Heart left ventricle (tissue), 16 donors: ENCODE data around the gene COX10. TPM values are rescaled to one million over a fixed set of nuclear protein-coding genes. Genes with fewer than 3 reads are reported as not detected.

Experiments
- ATAC-seq, 4 donors: fragments of 200-7000 bp; cut with Tn5 transposase; one replicate each; pipeline ENCODE4 v1.9.1; 2020 to 2022; ENCODE audit warnings: moderate library complexity in 4 of 4, mild to moderate bottlenecking in 3 of 4, moderate number of reproducible peaks in 1 of 4
- DNase-seq, 5 donors: peaks; one replicate each; pipeline ENCODE4 v3.0.0-alpha.2; 2020
- H3K27ac ChIP-seq, 12 donors: fragments of 200-600 bp; sonication (generic) in 4 of 12; one replicate each; pipeline versions ENCODE4 v1.5.0 to v1.8.0; 2016 to 2022; ENCODE audit warnings: mild to moderate bottlenecking in 2 of 12
- H3K27me3 ChIP-seq, 9 donors: fragments of 200-600 bp; sonication (generic) in 2 of 9; one replicate each; pipeline versions ENCODE4 v1.5.1 to v1.8.0; 2016 to 2022; ENCODE audit warnings: mild to moderate bottlenecking in 3 of 9
- H3K36me3 ChIP-seq, 9 donors: fragments of 200-600 bp; sonication (generic) in 2 of 9; one replicate each; pipeline versions ENCODE4 v1.5.0 to v1.8.0; 2018 to 2022; ENCODE audit warnings: mild to moderate bottlenecking in 2 of 9
- H3K4me1 ChIP-seq, 12 donors: fragments of 200-600 bp; sonication (generic) in 4 of 12; one replicate each; pipeline versions ENCODE4 v1.5.0 to v1.8.0; 2016 to 2022; ENCODE audit warnings: mild to moderate bottlenecking in 3 of 12
- H3K4me3 ChIP-seq, 12 donors: fragments of 200-600 bp; sonication (generic) in 4 of 12; one replicate each; pipeline versions ENCODE4 v1.5.0 to v1.8.0; 2017 to 2022; ENCODE audit warnings: mild to moderate bottlenecking in 9 of 12, moderate library complexity in 4 of 12
- H3K9me3 ChIP-seq, 12 donors: fragments of 200-600 bp; sonication (generic) in 4 of 12; one replicate each; pipeline versions ENCODE4 v1.5.0 to v1.8.0; 2016 to 2022; ENCODE audit warnings: mild to moderate bottlenecking in 1 of 12
- POLR2A ChIP-seq, 2 donors: fragments of 450-650 bp; IDR thresholded peaks; one replicate each; pipeline ENCODE4 v1.6.1; 2017; ENCODE audit warnings: antibody characterized with exemption in 2 of 2, mild to moderate bottlenecking in 2 of 2, moderate library complexity in 2 of 2
- WGBS, 4 donors: extraction: QIAGEN DNeasy Blood & Tissue Kit in 2 of 4; methylation state at CpG; one replicate each; pipeline versions ENCODE4 v1.1.5 to v1.1.7; 2013 to 2018; 5-methylcytosine and 5-hydroxymethylcytosine counted together
- intact Hi-C, 10 donors: fragments of 100-400 bp; cut with DNase I; formaldehyde crosslinking; loops; one replicate each; pipeline versions ENCODE4 v1.11.1 to v1.14.2; 2022
- polyA plus RNA-seq, 2 donors: library from polyadenylated mRNA; stranded (reverse); fragments of 200-250 nt; gene quantifications; one replicate each; pipeline ENCODE4 v1.2.3, GENCODE V29; 2013
- total RNA-seq, 9 donors: library from RNA; depleted of rRNA in 2 of 9; stranded (reverse); fragments of >200 nt in 2 of 9; fragmentation: NEBNext Ultra II Directional in 3 of 9; extraction: Animal tissue kit (Norgen Biotek cat#: 25700) in 3 of 9; gene quantifications; one replicate each; pipeline versions ENCODE4 v1.1.0 to v1.2.4, GENCODE V29; 2016 to 2023
- TF ChIP-seq, protein P1 (sequence below), 12 donors: fragments of 200-600 bp; sonication (generic) in 4 of 12; IDR thresholded peaks; one replicate each; pipeline versions ENCODE4 v1.5.0 to v1.8.0; 2018 to 2022; ENCODE audit warnings: antibody characterized with exemption in 12 of 12, mild to moderate bottlenecking in 5 of 12
- donor health status: ischemic (EF 13 %, LVEDD 7.1; RV severe dilation, severe dysfunction).
- donor health status: healthy with polysubstance abuse.
- donor health status: DM: no; HTN: yes; CAD: no.
- donor health status: DM: no; HTN: no; CAD: no.
- donor health status: ischemic (EF 25% LVEDD 6.9; RV normal size, moderate dysfunction).
- donor health status: ischemic (EF 25% LVEDD 5.7; RV mildly dilated, moderate dysfunction).
- donor health status: healthy.
- donor health status: DM: yes; HTN: yes; CAD: no.
- donor health status: ischemic (EF 35%, LVEDD 5.7; RV mildly dilated, moderate dysfunction).
- donor health status: nonischemic (EF 11% LVEDD 7.7; RV severe dilation, severe dysfunction).
- donor health status: DM: yes; HTN: yes; CAD: no.
- donor health status: PGD.
- donor health status: ischemic (EF 29% LVEDD 5.4; RV normal size, mild dysfunction).
- donor health status: nonischemic (EF 23%, LVEDD 6.1; RV moderate dilation, normal function).

Gene COX10
- total and polyA plus RNA-seq, 11 donors: 17.8 to 96.0 (median 48.6) TPM

DNA sequence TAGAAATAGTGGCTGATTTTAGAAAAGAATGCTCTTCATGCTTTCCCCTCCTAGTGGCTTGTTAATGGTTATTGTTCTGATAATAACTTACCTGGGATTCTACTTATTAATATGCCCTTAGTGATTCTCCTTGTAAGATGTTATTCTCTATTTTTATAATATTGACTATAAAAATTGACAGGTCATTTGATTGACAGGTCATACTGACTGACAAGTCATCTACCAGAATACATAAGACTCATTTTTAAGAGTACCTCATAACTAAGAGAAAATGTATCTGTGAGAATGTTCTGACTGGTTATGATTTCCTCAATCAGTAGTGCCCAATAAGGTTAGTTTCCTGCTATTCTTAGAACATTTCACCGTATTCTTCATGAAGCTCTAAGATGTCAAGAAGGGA is 8.6 kb upstream of the COX10 start:
- H3K4me1 ChIP-seq: peaks cover 0 to 14% (median 4%) of the 10 kb centered on the region in 12 donors
- no peak overlapping the region for H3K4me3 ChIP-seq
- TF ChIP-seq, protein P1, sequence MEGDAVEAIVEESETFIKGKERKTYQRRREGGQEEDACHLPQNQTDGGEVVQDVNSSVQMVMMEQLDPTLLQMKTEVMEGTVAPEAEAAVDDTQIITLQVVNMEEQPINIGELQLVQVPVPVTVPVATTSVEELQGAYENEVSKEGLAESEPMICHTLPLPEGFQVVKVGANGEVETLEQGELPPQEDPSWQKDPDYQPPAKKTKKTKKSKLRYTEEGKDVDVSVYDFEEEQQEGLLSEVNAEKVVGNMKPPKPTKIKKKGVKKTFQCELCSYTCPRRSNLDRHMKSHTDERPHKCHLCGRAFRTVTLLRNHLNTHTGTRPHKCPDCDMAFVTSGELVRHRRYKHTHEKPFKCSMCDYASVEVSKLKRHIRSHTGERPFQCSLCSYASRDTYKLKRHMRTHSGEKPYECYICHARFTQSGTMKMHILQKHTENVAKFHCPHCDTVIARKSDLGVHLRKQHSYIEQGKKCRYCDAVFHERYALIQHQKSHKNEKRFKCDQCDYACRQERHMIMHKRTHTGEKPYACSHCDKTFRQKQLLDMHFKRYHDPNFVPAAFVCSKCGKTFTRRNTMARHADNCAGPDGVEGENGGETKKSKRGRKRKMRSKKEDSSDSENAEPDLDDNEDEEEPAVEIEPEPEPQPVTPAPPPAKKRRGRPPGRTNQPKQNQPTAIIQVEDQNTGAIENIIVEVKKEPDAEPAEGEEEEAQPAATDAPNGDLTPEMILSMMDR (IDR thresholded peaks at IDR 0.05): no peak
- no peak for TF ChIP-seq POLR2A (IDR thresholded peaks at IDR 0.05)
- H3K27ac ChIP-seq: no peak overlapping the region
- DNase-seq (no peak), ATAC-seq (no peak)
- no peaks in the 10 kb centered on the region for H3K36me3 ChIP-seq
- intact Hi-C loops: loop anchor here in 1 of 10 donors (10.0 kb wide), 2 partner anchors 144 to 244 kb away; partner anchors contain the start of gene HS3ST3B1
- 68 to 88% (median 82%) methylated on average over 1 of the region's 1 CpG for WGBS, 4 donors
- H3K9me3 ChIP-seq: peaks cover 0 to 10% (median 0%) of the 10 kb centered on the region in 12 donors
- H3K27me3 ChIP-seq: no peaks in the 10 kb centered on the region

DNA sequence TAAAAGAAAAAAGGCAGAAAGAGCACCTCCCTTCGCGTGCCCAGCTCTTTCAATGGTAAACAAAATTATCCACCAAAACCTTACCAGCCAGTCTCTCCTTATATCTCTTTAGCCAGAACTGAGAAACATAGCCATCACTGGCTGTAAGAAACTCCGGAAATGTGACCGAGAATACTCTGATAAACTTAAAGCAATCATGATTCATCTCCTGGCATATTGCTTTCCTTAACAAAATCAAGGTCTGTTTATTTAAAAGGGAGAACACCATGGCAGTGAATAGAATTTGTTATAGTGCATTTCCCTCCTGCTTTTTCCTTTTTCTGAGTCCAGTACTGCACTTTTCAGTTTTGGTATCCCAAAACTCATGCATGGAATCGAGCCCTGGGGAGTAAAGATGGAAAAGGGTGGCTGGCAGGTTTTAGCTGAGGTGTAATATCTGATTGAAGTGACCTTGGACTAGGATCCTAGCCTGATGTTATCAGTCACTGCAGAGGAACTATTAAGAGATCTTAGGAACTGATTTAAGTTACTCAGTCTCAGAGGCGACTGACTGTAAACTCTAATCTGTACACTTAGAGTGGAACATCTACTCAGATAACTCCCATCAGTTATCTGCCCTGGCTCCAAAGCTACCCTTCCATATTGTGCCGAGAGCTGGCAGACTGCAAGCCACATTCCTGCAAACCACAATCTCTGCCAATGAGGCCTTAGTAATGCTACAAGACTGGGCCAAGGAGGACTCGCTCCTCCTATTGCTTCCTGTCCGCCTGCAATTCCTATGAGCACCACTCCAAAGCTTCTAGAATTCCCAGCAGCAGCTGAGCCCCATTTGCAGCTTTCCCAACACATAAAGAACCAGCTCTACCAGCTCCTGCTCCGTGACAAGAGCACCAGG is 7.4 kb upstream of the COX10 start:
- peak in 3 of 5 donors; percentile 21 to 41 (median 29) for DNase-seq
- H3K27ac ChIP-seq: peak overlapping the region in 2 of 12 donors; percentile 1 to 19
- H3K4me3 ChIP-seq: no peak overlapping the region
- TF ChIP-seq, protein P1 (IDR thresholded peaks at IDR 0.05): no peak
- TF ChIP-seq POLR2A (IDR thresholded peaks at IDR 0.05): no peak
- peaks cover 0 to 7% (median 0%) of the 10 kb centered on the region in 12 donors for H3K9me3 ChIP-seq
- no peaks in the 10 kb centered on the region for H3K27me3 ChIP-seq
- peak in 3 of 4 donors; percentile 70 to 90 (median 86) for ATAC-seq
- intact Hi-C loops: loop anchor here in 1 of 10 donors (10.0 kb wide), 2 partner anchors 143 to 243 kb away; partner anchors contain the start of gene HS3ST3B1
- no peaks in the 10 kb centered on the region for H3K36me3 ChIP-seq
- WGBS, 4 donors: 55 to 71% (median 64%) methylated on average over 10 of the region's 10 CpGs
- peaks cover 0 to 14% (median 4%) of the 10 kb centered on the region in 12 donors for H3K4me1 ChIP-seq

DNA sequence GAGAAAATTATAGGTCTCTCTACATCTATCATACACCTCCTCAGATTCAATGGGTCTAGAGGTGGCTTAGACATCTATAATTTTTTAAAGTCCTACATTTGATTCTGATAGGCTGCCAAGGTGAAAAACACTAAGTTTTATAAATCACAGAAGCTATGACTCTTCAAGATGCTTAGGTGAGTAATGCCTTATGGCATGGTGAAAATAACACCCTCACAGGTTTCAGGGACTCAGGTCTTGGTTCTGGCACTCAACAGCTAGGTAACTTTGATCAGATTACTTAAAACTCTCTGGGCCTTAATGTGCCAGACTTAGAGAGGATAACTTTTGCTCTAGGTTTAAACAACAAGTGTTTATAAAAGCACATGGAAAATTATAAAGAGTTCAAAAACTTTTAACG is 2.0 kb upstream of the COX10 start:
- Histone ChIP-seq H3K4me1 (peaks cover 0 to 33% (median 22%) of the 10 kb centered on the region in 12 donors), H3K27me3 (no peaks in the 10 kb centered on the region), H3K36me3 (peaks cover 0 to 1% (median 0%) of the 10 kb centered on the region in 9 donors), H3K4me3 (no peak overlapping the region), H3K9me3 (peaks cover 0 to 7% (median 0%) of the 10 kb centered on the region in 12 donors), H3K27ac (no peak overlapping the region)
- no peak for DNase-seq
- ATAC-seq: no peak
- intact Hi-C loops: loop anchor here in 4 of 10 donors (5.0 to 10.0 kb wide), 4 partner anchors 137 to 237 kb away; partner anchors contain the start of gene HS3ST3B1 (in 3 of the 4)
- WGBS, 4 donors: 90 to 97% (median 92%) methylated on average over 1 of the region's 1 CpG
- TF ChIP-seq, protein P1 (IDR thresholded peaks at IDR 0.05): no peak
- TF ChIP-seq POLR2A (IDR thresholded peaks at IDR 0.05): no peak
